GM21528 (cell line): ENCODE results near the gene CCDC172.

ENCODE experiments used
- ATAC-seq: cut with Tn5 transposase; IDR thresholded peaks from one replicate; pipeline ENCODE4 v1.9.1; 2021; ENCODE audit warnings: mild to moderate bottlenecking, moderate library complexity; ENCODE audit not compliant: unreplicated experiment, low FRiP score

Gene CCDC172

GRCh38 chr10:116427671-116428070, 103.4 kb downstream of the CCDC172 start, which contains the start of gene PNLIPRP3:
TSS of gene PNLIPRP3 (plus strand) at chr10:116427847. CDS start at chr10:116428013, 166 bp downstream.
- no peak for ATAC-seq

DNA sequence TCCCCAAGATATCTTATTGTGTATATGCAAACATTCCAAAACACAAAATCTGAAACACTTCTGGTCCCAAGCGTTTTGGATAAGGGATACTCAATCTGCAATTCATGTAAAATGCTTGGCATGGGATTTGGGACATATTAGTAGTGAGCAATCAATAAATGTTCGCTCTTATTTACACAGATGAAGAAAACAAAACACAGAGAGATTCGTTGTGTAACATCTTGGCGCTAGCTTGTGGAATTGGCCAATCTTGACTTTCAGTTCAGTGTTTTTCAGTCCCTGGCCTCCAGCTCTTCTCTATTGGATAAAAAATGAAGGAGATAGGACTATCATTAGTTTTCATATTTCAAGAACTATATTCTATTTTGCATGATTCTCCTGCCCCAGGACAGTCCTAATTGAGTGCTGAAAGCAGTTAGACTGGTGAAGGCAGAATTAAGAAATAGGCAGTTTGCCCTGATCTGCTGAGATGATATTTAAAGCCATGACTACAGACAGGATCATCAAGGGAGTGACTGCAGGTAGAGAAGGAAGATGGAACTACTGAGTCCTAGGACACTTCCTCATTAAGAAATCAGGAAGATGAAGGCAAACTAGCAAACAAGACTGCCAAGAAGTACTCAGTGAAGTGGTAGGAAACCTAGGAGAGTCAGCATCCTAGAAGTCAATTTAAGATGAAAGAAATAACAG, 105.2 kb downstream of the CCDC172 start:
- no peak for ATAC-seq
